Measurements from ENCODE around the gene SPEN.
A peak's percentile ranks its signal among the peaks of the same experiment; 100 is the strongest.

Gene SPEN

DNA sequence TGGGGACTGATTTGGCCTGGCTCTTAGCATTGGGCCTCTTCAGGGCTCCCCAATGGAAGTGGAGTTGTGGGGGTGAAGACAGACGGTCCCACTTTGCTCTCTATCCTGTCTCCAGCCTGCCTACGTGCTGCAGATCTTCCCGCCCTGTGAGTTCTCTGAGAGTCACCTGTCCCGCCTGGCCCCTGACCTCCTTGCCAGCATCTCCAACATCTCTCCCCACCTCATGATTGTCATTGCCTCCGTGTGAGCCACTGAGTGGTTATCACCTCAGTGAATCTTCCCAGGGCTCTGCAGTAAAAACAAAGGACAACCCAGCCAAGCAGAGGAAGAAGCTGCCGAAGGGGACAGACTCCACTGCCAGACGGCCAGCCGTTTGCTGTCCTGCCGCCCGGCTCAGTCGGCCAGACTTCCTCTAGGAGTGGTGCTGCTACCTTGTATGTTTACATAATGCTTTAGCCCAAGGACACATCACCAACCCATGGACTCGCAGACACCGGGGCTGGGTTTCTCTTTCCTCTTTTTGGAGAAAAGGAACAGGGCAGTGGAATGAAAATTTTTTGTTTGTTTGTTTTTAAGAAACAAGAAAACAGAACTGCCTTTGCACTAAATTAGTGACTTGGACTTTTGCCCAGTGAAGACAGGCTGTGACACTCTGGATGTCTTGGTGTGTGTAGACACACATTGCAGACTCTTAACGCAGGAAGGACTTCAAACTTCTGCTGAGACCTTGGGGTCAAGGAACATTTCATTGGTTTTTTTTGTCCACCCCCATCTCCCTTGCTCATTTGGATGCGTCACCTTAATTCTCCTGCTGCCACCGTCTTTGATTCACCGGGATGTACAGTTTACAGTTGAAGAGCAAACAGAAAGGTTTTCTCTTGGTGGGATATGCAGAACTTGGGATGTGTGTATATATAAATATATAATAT lies 91.9 kb downstream of the SPEN start:
- peak; percentile 4 for DNase-seq

DNA sequence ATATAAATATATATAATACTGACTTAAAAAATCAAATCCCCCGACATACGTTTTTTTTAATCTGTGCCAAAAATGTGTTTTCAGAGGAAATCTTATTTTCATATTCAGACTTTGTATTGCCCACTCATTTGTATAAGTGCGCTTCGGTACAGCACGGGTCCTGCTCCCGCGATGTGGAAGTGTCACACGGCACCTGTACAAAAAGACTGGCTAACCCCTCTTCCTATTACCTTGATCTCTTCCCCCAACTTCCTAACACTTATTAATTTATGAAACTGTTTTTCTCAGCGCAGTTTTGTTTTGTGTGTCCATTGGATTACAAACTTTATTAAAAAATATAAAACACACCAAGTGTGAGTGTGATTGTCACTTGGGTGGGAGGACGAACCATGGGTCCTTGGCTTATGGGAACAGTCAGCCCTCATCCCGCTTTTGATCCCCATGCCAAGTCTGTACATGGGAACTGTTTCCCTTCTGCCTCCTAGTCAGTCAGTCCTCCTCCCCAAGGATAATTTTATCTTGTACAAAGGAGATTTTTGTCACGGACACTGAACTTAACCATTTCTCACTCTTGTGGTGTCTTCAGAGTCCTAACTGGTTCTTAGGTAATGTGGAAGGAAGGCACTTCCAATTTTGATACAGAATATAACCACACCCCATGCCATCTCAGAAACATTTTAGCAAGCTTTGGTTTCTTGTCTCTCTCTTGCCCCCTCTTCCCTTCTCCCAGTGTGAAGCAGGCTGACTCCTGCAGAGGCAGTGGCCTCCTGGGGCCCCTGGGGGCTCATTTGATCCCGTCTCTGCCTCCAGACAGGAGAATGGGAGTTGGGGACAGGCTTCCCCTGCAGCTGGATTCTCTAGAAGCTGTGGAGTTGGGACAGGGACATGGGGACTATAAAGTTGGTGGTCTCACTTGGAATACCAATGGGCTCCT lies 92.9 kb downstream of the SPEN start:
- DNase-seq, result no peak

DNA sequence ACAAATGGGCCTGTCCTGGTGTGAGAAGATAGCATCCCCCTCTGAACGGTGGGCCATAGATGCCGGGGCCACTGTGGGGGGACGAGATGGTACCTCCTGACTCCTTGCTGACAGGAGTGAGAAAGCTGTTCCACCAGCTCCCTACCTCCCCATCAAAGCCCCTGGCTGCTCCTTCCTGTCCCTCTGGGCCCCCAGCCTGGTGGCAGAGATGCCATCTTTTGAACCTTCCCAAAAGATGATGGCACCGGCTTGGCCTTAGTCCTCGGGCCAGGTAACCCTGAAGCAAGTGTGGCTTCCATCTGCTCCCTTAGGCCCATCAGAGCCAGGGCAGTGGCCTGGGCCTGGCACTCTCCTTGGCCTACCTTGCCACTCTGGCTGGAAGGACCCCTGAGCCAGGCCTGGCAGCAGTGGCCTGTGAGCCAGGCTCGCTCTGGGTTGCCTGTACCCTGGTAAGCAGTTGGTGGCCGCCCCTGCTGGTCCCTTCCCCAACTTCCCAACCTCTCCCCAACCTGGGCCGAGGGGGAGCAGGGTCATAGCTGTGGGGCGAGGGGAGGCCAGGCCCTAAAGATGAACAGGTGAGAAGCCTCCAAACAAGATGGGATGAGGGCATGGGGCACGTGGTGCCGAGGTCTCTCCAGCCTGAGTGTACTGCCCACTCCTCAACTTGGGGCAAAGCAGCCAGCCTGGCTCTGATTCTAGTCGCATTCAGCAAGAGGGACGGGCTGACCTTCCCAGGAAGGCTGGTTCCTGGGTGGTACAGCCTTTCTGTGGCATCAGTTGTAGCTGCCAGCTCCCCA lies 93.7 kb downstream of the SPEN start:
- no peak for DNase-seq

DNA sequence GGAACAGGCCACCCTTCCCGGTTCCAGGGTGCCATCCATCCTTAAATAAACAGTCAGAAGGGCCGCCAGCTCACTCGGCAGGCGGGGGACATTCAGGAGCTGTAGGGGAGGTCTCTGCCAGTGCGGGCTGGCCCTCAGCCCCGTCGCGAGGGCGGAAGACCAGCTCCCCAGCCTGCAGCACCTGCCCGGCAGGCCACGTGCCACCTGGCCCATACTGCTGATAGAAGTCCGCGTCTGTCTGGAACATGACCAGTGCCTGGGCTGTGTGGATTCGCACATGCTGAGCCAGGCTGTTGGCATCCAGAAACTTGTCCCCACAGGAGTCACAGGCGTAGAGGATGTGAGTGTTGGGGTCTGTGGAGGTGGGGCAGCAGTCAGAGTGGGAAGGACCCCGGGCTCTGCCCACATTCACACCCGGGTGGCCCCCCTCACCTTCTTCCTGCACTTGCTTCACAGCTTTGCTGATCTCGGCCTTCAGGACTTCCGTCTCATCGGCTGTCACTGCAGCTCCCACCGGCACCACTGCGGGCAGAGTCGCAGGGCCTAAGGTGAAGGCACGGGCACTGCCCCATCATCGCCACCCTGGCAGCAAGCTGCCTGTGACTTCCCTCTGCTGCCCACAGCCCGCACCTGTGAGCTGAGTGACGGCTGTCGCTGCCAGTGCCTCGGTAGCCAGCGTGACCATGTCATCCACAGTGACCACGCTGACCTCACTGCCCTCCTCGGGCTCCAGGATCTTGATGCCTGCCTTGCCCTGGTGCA lies 94.6 kb downstream of the SPEN start:
- DNase-seq, result no peak

DNA sequence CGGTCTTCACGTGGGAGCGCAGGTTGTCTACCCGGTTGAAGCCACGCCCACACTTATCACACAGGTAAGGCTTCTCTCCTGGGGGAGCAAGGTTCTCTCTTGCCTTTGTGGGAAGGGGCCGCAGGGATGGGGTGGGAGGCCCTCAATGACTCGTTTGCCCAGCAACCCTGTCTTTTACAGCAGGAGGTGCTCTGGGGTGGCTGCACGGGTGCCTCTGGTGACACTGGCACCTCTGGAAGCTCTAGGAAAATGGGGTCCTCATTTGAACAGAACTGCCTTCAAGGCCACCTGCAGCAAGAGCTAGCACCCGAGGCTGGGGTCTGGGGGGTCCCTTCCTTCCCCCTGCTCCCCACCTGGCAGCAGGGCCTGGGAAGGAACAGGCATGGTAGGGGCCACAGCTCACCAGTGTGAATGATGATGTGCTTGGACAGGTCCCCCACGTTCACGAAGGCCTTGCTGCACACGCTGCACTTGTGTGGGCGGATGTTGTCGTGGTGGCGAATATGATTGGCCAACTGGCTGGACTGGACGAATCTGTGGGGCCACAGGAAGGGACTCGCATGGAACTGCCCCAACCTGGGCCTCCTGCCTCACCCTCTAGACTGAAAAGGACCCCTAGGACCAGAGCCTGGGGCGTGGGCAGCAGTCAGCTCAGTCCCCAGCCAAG lies 95.3 kb downstream of the SPEN start:
- no peak for DNase-seq

DNA sequence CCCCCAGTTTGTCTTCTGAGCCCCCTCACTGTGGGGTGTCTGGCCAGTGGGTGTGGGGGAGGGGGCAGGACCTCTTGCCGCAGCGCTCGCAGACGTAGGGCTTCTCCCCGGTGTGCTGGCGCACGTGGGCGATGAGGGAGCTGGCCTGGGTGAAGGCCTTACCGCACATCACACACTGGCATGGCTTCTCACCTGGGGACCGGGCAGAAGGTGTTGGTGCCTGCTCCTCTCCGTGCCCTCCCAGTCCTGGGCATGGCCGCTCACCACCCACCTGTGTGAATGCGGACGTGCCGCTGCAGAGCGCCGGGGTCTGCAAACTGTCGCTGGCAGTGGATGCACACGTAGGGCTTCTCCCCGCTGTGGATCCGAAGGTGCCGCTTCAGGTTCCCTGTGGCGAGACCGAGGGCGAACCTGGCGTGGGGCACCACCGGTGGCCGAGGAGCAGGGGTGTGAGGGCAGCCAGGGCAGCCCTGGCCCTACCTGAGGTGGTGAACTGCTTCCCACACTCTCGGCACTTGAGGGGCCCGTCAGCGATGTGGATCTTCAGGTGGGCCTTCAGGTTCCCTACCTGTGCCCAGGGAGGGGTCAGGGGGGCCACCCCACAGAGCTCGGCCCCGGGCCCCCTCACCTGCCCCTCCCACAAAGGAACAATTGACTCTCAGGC lies 96.0 kb downstream of the SPEN start:
- DNase-seq, result no peak

DNA sequence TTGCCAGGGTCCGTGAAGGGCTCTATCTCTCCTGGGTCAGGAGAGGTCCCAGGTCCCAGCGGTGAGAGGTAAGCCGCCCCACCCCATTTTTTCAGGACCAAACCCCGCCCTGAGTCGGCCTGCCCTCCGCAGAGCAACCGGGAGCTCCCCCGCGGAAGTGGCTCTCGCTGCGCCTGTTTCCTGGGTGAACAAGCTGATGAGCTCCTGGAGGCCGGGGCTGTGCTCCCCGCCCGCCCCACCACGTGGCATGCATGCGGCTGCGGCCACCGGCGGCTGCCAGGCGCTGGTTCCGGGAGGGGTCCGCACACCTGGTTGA lies 96.4 kb downstream of the SPEN start:
- no peak for DNase-seq

DNA sequence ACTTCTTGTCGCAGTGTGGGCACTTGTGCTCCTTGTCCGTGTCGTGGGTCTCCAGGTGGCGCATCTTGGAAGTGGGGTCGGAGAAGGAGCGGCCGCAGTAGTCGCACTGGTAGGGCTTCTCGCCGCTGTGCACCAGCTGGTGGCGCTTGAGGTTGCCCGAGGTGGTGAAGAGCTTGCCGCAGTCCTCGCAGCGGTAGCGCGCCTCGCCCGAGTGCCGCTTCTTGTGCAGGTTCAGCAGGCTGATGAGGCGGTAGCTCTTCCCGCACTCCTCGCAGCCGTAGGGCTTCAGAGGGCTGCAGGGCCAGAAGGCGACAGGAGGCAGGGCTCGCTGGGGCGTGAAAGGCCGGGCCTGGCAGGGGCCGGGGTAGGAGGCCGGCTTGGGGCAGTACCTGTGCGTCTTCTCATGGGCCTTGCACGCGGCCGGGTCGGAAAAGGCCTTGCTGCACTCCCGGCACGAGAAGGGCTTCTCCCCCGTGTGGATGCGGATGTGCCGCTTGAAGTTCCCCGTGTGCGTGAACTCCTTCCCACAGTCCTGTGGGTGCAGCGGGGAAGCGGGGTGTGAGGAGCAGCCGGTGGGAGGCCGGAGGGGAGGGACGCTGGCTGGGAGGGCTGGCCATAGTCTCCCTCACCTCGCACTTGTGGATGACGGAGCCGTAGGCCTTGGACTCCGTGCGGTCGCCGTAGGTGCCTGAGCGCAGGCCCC lies 97.0 kb downstream of the SPEN start:
- DNase-seq, result no peak

DNA sequence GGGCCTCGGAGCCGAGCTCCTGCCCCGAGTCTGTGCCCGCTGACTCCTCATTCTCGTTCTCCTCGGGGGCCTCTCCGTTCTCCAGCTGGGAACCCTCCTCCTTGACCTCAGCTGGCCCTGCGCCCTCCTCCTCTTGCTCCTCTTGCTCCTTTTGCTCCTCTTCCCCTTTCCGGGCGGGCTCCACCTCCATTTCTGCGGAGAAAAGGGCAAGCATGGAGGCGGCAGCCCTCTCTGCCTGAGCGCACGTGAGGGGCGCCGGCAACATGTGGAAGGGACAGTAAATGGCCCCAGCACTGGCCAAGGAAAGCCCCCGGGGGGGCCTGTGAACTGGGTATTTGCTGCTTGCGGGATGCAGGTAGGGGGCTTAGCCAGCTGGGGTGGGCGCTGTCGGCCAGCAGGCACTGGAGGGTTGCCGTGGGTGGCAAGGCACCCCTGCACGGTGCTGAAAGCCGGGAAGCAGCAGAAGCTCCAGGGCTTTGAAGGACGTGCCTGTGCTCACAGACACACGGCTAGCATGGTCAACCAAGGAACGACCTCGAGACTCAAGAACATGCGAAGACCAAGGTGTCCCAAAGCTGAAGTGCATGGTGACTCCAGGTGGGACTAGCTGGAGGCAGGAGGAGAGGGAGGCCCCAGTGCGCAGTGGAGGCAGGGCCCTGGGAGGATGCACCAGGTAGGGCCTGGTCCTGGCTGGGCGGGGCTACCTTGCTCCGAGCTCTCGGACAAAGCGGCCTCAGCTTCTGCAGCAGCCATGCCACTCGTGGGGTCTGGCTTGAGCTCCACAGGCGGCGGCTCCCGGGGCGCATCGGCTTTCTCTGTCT lies 97.7 kb downstream of the SPEN start:
- DNase-seq, result no peak

DNA sequence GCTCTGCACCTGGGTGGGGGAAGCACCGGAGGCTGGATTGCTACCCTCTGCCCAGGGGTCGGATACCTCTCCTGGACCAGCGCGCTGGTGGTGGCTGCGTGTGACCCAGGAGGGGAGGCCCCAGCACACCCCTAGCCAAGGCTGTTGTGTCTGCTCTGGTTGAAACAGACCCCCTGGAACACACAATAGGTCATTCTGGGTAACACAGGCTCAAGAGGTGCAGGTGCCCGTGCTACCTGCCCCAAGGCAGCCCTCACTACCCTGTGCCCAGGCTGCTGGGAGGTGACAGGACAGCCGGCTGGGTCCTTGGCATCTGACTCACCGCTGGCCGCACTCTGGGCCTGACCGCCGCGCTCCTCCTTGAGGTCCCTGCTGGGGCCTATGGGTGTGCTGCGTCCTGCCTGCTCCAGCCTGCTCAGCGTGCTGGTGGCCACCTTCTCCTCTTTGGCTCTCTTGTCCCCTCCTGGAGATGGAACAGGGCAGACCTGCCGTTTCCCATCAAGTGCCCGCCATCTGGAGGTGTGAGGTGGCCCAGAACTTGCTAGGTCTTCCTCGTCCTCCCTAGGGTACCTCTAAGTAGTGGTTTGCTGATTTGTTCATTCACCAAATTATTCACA lies 98.4 kb downstream of the SPEN start:
- DNase-seq, result no peak

DNA sequence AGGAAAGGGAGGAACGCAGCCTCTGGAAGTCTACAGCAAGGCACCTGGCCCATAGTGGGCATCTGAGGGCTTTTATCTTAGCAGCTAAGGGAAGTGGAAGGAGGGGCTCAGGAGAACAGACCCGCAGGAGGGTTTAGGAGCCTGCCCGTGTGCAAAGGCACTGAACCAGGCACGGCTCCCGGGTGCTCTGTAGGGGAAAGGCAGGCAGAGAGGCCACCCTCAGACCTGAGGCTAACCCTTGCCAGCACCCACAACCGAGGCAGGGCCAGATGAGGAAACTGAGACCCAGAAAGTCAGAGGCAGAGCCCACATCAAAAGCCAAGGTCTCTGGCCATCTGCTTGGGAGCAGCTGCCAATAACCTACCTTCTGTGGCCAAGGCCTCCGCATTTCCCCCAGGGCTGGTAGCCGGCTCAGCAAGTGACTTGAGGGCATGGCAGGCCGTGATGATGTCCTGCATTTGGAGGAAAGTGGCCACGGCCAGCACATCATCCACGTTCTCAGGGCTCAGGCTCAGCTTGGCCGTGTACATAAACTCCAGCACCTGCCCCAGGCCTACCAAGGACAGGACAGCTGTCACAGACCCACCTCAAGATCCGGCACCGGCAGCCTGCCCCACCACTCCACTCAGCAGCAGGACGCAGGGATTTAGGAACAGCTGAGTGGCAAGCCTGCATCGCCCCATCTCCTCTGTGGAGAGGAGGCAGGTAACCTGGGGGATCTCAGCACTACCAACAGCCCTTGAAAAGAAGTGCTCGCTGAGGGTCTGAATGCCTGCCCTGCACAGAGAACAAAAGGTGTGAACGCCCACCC lies 99.3 kb downstream of the SPEN start:
- no peak for DNase-seq

DNA sequence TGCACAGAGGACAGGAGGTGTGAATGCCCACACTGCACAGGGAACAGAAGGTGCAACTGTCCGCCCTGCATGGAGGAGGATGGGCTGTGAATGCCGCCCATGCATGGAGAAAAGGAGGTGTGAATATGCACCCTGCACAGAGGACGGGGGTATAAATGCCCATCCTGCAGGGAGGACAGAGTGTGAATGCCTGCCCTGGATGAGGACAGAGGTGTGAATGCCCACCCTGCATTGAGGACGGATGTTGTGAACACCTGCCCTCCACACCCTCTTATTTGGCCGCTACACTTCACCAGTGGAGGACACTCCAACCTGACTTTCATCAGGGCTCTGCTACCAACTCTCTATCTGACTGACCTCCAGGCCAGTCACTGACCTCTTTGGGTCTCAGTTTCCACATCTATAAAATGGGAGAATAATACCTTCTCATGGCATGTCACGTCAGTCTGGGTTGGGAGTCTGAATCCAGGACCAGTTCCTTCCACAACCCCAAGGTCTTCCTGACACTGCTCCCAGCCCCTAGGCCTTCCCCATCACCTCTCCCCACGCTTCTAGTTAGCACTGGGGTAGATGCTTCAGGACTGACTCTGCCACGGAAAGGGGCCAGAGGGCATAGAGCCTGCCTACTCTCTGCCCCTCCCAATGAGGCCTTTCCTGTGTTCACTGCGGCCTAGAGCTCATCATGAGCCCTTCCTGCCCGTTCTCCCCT lies 100.0 kb downstream of the SPEN start:
- no peak for DNase-seq

DNA sequence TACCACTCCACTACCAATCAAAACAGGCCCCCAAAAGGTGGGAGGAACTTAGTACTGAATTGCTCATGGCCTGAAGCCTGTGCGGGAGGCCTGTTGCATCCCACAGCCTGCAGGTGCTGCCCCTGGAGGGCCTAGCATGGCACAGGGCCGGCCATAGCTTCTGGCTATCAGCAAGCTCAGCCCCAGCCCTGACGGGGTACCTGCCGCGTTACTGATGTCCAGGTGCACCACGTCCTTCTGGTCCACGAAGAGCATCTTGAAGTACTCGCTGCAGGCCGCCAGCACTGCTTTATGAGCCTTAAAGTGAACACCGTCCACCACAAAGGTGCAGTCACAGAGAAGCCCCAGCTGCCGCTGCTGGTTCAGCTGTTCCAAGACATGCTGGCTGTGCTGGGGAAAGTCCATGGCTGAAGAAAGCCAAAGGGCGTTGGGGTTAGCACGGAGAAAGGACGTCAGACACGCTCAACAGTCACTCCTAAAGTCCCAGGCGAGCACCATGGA lies 100.6 kb downstream of the SPEN start:
- no peak for DNase-seq

DNA sequence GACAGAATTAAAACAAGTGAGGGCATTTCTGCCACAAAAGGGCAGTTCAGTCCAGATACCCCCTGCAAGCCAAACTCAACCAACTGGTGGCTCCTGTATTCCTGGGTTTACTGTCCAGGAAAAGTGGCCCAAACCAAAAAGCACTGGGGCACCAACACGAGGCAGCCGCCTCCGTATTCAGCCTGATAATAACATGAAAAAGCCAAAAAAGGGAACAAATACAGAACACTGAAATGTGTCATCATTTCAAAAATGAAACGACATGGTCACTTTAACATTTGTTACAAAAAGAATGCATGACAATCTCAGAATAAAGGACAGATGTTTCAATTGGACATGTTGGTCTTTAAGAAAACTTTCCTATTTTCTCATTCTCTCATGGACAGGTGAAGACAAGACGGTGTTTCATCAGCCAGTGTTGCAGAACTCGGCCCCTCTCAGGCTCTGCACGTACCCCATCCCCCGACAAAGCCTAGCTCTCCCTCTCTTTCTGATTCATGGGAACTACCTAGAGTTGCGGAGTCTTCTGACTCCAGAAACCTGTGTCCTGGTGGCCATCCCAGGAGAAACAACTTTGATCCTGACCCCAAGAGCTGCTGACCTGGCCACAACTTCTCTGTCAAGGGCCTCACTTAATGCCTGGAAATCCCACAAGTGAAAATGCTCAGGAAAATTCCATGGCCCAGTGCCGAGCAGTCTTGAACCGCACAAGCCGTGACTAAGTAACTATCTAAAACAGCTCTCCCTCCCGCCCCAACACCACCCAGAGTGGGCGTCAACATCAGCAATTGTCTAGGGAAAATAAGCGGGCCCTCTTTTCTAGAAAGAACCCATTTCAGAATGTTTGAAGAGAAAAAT lies 101.3 kb downstream of the SPEN start:
- peak; percentile 89 for DNase-seq

DNA sequence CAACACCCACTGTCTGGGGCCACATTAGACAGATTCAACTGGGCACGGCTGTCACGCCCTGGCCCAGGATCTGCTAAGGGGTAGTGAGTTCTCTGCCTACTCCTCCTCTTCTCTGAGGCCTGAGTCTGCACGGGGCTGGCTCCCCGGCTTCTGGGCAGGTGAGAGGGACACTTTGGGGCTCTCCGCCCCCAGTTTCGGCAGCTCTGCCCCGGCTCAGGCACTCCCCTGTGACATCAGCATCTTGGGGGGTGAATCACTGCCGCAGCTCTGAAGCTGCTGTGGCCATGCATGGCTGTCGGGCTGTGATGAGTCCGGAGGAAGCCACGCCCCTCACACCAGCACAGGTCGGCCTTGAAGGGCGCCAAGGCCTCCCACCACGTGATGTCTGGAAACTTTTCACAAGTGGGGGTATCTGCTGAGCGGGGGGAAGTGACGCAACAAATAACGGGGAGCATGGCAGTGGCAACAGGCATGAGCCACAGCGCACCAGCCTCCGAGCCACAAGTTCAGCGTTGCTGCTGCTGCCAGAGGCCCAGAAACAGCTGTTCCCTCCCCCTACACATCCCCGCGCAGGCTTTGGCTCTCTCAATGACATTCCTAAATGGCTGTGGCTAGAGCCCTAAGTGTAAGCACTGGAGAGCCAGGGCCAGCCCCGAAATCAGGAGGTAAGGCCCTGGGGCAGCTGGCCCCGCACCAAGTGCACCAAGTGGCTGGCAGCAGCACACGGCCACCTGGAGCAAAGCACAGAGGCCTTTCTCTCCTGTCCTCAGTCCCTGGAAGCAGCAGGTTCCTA lies 102.1 kb downstream of the SPEN start:
- DNase-seq, result peak; percentile 81

DNA sequence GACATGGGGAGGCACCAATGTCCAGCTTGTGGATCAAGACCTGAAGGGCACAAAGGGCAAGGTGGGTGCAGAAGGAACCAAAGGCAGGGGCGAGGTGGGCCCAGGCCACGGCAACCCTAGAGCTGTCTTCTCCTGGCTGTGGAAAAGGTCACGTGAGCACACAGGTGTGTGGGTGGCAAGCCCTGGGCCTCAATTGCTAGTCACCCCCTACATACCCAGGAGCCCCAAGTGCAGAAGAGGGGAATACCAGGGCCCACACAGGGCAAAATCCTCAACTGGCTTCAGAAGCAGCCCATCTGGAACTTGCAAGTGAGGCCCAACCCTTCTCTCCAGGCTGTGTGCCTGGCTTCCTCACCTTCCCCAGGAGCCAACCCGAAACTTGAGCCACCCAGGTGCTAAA lies 102.8 kb downstream of the SPEN start:
- DNase-seq, result no peak

Data from kidney glomerular epithelial cell (primary cell).